ENCODE data around the gene TBC1D5.

GRCh38 chr3:17469520-17469919 lies 272.9 kb downstream of the TBC1D5 start:
- TF ChIP-seq CTCF (conservative IDR thresholded peaks at IDR 0.05 in 1 of 2, IDR thresholded peaks at IDR 0.05 in 1 of 2; ENCODE audit: extremely low read depth in 1 of 2, insufficient read depth in 1 of 2, low read depth in 1 of 2, low read length in 2 of 2) (no peak), EZH2 (IDR thresholded peaks at IDR 0.05; ENCODE audit: borderline replicate concordance, low read length) (no peak)

Data from mammary epithelial cell (primary cell).